Measurements from ENCODE around the gene TFDP2.
"Not testable (repeated sequence)": the region's sequence is repeated elsewhere in the genome, so short reads cannot be mapped to it uniquely, and the experiment has no call there.

GRCh38 chr3:142004957-142005356, 144.4 kb downstream of the TFDP2 start:
- TF ChIP-seq CTCF (IDR thresholded peaks at IDR 0.05; ENCODE audit: low read depth, low read length, poor library complexity, severe bottlenecking); EZH2phosphoT487 (IDR thresholded peaks at IDR 0.05; ENCODE audit: borderline replicate concordance, low read length): not testable (repeated sequence)

Data from DOHH2 (cell line).